IMR-90 (cell line): ENCODE measurements around the gene KIF9. TPM values are rescaled to one million over a fixed set of nuclear protein-coding genes. Genes with fewer than 3 reads are reported as not detected.

Experiments
- ATAC-seq: fragments of 200-7000 bp; cut with Tn5 transposase; 2 replicates; pipeline ENCODE4 v1.9.1; 2020; ENCODE audit warnings: low read depth, mild to moderate bottlenecking, moderate library complexity
- BruUV-seq: library from RNA; stranded (reverse); fragments of 400-500 nt; replicated peaks from 2 replicates; lab custom pipeline; 2021; lab: Mats Ljungman, UMichigan
- CTCF ChIA-PET: fragments of 300-600 bp; formaldehyde crosslinking; extraction: SDS; loops from one replicate; lab custom pipeline; 2021; ENCODE audit warnings: antibody characterized with exemption; lab: Yijun Ruan, JAX
- POLR2A ChIA-PET: fragments of 300-600 bp; sonication (Branson Sonifier 250); formaldehyde crosslinking; loops from one replicate; lab custom pipeline; 2022; ENCODE audit warnings: antibody characterized with exemption; ENCODE audit not compliant: unreplicated experiment; lab: Charles Lee
- DNase-seq: peaks from one replicate; pipeline ENCODE4 v3.0.0; 2013
- H2AFZ ChIP-seq: replicated peaks from 2 replicates; pipeline ENCODE3; 2013; ENCODE audit warnings: low read length, mild to moderate bottlenecking; ENCODE audit not compliant: poor library complexity
- H2AK5ac ChIP-seq: 2 replicates; pipeline ENCODE4 v1.6.1; 2013; ENCODE audit warnings: low read depth, low read length, inconsistent platforms
- H2AK9ac ChIP-seq: replicated peaks from 2 replicates; pipeline ENCODE3; 2013; ENCODE audit warnings: mild to moderate bottlenecking, low read depth, low read length, moderate library complexity; ENCODE audit not compliant: poor library complexity
- H2BK120ac ChIP-seq: 2 replicates; pipeline ENCODE4 v1.6.1; 2013; ENCODE audit warnings: low read depth, low read length, inconsistent platforms
- H2BK15ac ChIP-seq: 3 replicates; pipeline ENCODE4 v1.6.1; 2013; ENCODE audit warnings: low read depth, low read length, inconsistent platforms
- H2BK20ac ChIP-seq: 2 replicates; pipeline ENCODE4 v1.6.1; 2013; ENCODE audit warnings: low read depth, mild to moderate bottlenecking, inconsistent platforms, low read length, moderate library complexity
- H2BK5ac ChIP-seq: 2 replicates; pipeline ENCODE4 v1.6.1; 2013; ENCODE audit warnings: mild to moderate bottlenecking, low read depth, low read length, inconsistent platforms; ENCODE audit not compliant: poor library complexity, severe bottlenecking
- H3K14ac ChIP-seq: replicated peaks from 2 replicates; pipeline ENCODE4 v1.6.1; 2013; ENCODE audit warnings: low read depth, low read length, inconsistent platforms
- H3K18ac ChIP-seq: 2 replicates; pipeline ENCODE4 v1.6.1; 2013; ENCODE audit warnings: low read depth, low read length, control low read depth
- H3K23ac ChIP-seq: 2 replicates; pipeline ENCODE4 v1.6.1; 2013; ENCODE audit warnings: low read depth, low read length, inconsistent platforms
- H3K27ac ChIP-seq: 2 replicates; pipeline ENCODE4 v1.5.1; 2013; ENCODE audit warnings: mild to moderate bottlenecking, control low read depth, low read length; ENCODE audit not compliant: insufficient read depth
- H3K27me3 ChIP-seq: 2 replicates; pipeline ENCODE4 v1.6.1; 2013; ENCODE audit warnings: low read length; ENCODE audit not compliant: control insufficient read depth, insufficient read depth
- H3K36me3 ChIP-seq: 2 replicates; pipeline ENCODE4 v1.6.1; 2013; ENCODE audit warnings: low read length, mixed read lengths; ENCODE audit not compliant: control insufficient read depth, insufficient read depth
- H3K4ac ChIP-seq: 2 replicates; pipeline ENCODE4 v1.6.1; 2013; ENCODE audit warnings: low read depth, low read length, inconsistent platforms
- H3K4me1 ChIP-seq: 2 replicates; pipeline ENCODE4 v1.6.1; 2013; ENCODE audit warnings: low read length, mixed read lengths; ENCODE audit not compliant: control insufficient read depth, insufficient read depth
- H3K4me2 ChIP-seq: 2 replicates; pipeline ENCODE4 v1.6.1; 2013; ENCODE audit warnings: low read depth, mild to moderate bottlenecking, control low read depth, low read length, moderate library complexity
- H3K4me3 ChIP-seq: 2 replicates; pipeline ENCODE4 v1.5.1; 2013; ENCODE audit warnings: low read depth, mild to moderate bottlenecking, control low read depth, low read length, moderate library complexity; ENCODE audit not compliant: insufficient read depth
- H3K56ac ChIP-seq: 2 replicates; pipeline ENCODE4 v1.6.1; 2013; ENCODE audit warnings: low read length, inconsistent platforms; ENCODE audit not compliant: insufficient read depth; ENCODE audit errors: extremely low read depth
- H3K79me1 ChIP-seq, 2 experiments: 2 replicates each; pipeline ENCODE4 v1.6.1; 2013; ENCODE audit warnings: low read length in 2 of 2, inconsistent platforms in 1 of 2, low read depth in 1 of 2
- H3K9ac ChIP-seq: 2 replicates; pipeline ENCODE4 v1.6.1; 2013; ENCODE audit warnings: low read depth, low read length, control low read depth
- H3K9me1 ChIP-seq: 2 replicates; pipeline ENCODE4 v1.6.1; 2013; ENCODE audit warnings: low read length, inconsistent platforms; ENCODE audit not compliant: insufficient read depth
- H3K9me3 ChIP-seq: 2 replicates; pipeline ENCODE4 v1.6.1; 2013; ENCODE audit warnings: low read length; ENCODE audit not compliant: control insufficient read depth, insufficient read depth
- H4K20me1 ChIP-seq: 2 replicates; pipeline ENCODE4 v1.6.1; 2013; ENCODE audit warnings: low read length, inconsistent platforms; ENCODE audit not compliant: insufficient read depth
- H4K5ac ChIP-seq: 2 replicates; pipeline ENCODE4 v1.6.1; 2013; ENCODE audit warnings: mild to moderate bottlenecking, low read depth, low read length, control low read depth
- H4K8ac ChIP-seq, 2 experiments: 2 replicates each; pipeline ENCODE4 v1.6.1; 2013; ENCODE audit warnings: low read depth in 2 of 2, low read length in 2 of 2, control low read depth in 1 of 2, inconsistent platforms in 1 of 2
- H4K91ac ChIP-seq: 2 replicates; pipeline ENCODE4 v1.6.1; 2013; ENCODE audit warnings: low read depth, low read length, inconsistent platforms; ENCODE audit not compliant: insufficient read depth
- ELK1 ChIP-seq: fragments of 150-350 bp; IDR thresholded peaks from 2 replicates; pipeline ENCODE4 v1.6.1; 2016; ENCODE audit warnings: low read depth, mild to moderate bottlenecking, low read length, moderate library complexity, borderline replicate concordance
- NFE2L2 ChIP-seq: fragments of 150-350 bp; IDR thresholded peaks from 2 replicates; pipeline ENCODE4 v1.6.1; 2016; ENCODE audit warnings: low read depth, mild to moderate bottlenecking, low read length
- WGBS, 2 experiments: methylation state at CpG; one replicate each; pipeline versions ENCODE4 v1.1.5 to v1.1.7; 2013; ENCODE audit warnings: missing lambda C conversion rate in 2 of 2; ENCODE audit not compliant: insufficient read length in 1 of 2; ENCODE audit errors: extremely low coverage in 2 of 2; 5-methylcytosine and 5-hydroxymethylcytosine counted together
- dilution Hi-C: fragments of 300-500 bp; cut with HindIII; formaldehyde crosslinking; loops from one replicate; pipeline ENCODE4 v1.14.3; 2018; ENCODE audit warnings: low sequenced_read_pairs; ENCODE audit not compliant: unreplicated experiment
- in situ Hi-C: fragments of 300-500 bp; cut with MboI; formaldehyde crosslinking; loops from 3 replicates; pipeline ENCODE4 v1.14.3; 2019; ENCODE audit warnings: low sequenced_read_pairs, inconsistent platforms, mixed read lengths
- intact Hi-C: fragments of 100-400 bp; cut with micrococcal nuclease; formaldehyde crosslinking; loops from 2 replicates; pipeline ENCODE4 v1.10.0; 2022
- polyA plus RNA-seq, 3 experiments: library from polyadenylated mRNA; depleted of rRNA; stranded (reverse); fragments of >200 nt; gene quantifications; 2 replicates each; pipeline ENCODE4 v1.2.3, GENCODE V29; 2012; ENCODE audit warnings: low replicate concordance in 1 of 3
- total RNA-seq: library from RNA; depleted of rRNA; stranded (reverse); fragments of >200 nt; gene quantifications from 2 replicates; pipeline ENCODE4 v1.2.3, GENCODE V29; 2012

The KIF9 gene
- total and polyA plus RNA-seq, 2 of the 4 experiments (the other 2 are of a cell fraction), result 1.8 to 5.0 TPM

DNA sequence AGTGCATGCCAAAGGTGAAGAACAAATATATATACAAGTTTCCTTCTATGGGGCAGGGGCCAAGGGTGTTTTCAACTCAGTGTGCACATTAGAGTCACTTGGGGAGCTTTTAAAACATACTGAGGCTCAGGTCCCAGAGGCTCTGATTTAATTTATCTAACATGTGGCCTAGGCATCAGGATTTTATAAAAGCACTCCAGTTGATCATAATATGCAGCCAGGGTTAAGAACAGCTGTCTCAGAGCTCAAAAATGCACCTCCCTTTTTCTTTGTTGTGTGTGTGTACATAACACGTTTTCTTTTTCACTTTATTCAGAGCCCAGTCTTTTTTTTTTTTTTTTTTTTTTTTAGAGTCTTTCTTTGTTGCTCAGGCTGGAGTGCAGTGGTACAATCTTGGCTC is 60.8 kb downstream of the KIF9 start:
- Histone ChIP-seq H3K27ac (no peak overlapping the region), H3K4ac (no peak overlapping the region), H4K20me1 (no peaks in the 10 kb centered on the region), H4K8ac (no peak overlapping the region), H3K4me2 (no peak overlapping the region), H3K4me3 (no peak overlapping the region), H3K14ac (no peak overlapping the region), H3K36me3 (no peaks in the 10 kb centered on the region), H3K23ac (no peak overlapping the region), H3K9me1 (no peaks in the 10 kb centered on the region), H3K4me1 (no peaks in the 10 kb centered on the region), H3K79me1 (no peaks in the 10 kb centered on the region), H2AFZ (no peak overlapping the region), H2BK5ac (no peak overlapping the region), H3K27me3 (no peaks in the 10 kb centered on the region), H2BK15ac (no peak overlapping the region), H3K9ac (no peak overlapping the region), H2AK5ac (no peak overlapping the region), H2AK9ac (no peak overlapping the region), H4K91ac (no peak overlapping the region), H2BK20ac (no peak overlapping the region), H3K18ac (no peak overlapping the region), H2BK120ac (no peak overlapping the region), H3K9me3 (no peaks in the 10 kb centered on the region), H4K5ac (no peak overlapping the region), H3K56ac (no peak overlapping the region)
- dilution Hi-C loops, result no loop called here
- POLR2A ChIA-PET, result no interaction called here
- WGBS, 2 experiments, result no CpG with 5 or more reads among the region's 1 CpG
- ATAC-seq (no peak), DNase-seq (no peak)
- intact Hi-C loops, result no loop called here
- in situ Hi-C loops, result no loop called here
- BruUV-seq, result no TSS peak
- no peak for TF ChIP-seq NFE2L2
- no peak for TF ChIP-seq ELK1
- CTCF ChIA-PET, result no interaction called here
